Progenitor cell of endocrine pancreas (in vitro differentiated cells): ENCODE results near the gene PARD3. TPM values are rescaled to one million over a fixed set of nuclear protein-coding genes. Genes with fewer than 3 reads are reported as not detected.
A peak's percentile ranks its signal among the peaks of the same experiment; 100 is the strongest.

Experiments
- DNase-seq: peaks from one replicate; pipeline ENCODE4 v3.0.0; 2021; ENCODE audit warnings: low spot score; ENCODE audit not compliant: unreplicated experiment
- H3K27ac Mint-ChIP-seq: 2 replicates; pipeline ENCODE4 v1.8.0; 2021; ENCODE audit warnings: mild to moderate bottlenecking, moderate library complexity, mixed read lengths
- H3K27me3 Mint-ChIP-seq: 2 replicates; pipeline ENCODE4 v1.8.0; 2021; ENCODE audit warnings: mixed read lengths
- H3K36me3 Mint-ChIP-seq: 2 replicates; pipeline ENCODE4 v1.8.0; 2022; ENCODE audit warnings: mixed read lengths; ENCODE audit not compliant: insufficient read depth
- H3K4me1 Mint-ChIP-seq: 2 replicates; pipeline ENCODE4 v1.8.0; 2021; ENCODE audit warnings: low read depth, mixed read lengths
- H3K4me3 Mint-ChIP-seq: 2 replicates; pipeline ENCODE4 v1.8.0; 2021; ENCODE audit warnings: low read depth, mild to moderate bottlenecking, moderate library complexity, mixed read lengths
- H3K9me3 Mint-ChIP-seq: 2 replicates; pipeline ENCODE4 v1.8.0; 2021; ENCODE audit warnings: low read depth, mixed read lengths
- total RNA-seq: library from RNA; stranded (reverse); gene quantifications from 2 replicates; pipeline ENCODE4 v1.2.1, GENCODE V29; 2021
- TF ChIP-seq, protein P1 (sequence below): fragments of 200-600 bp; sonication (generic); IDR thresholded peaks from one replicate; pipeline ENCODE4 v1.5.0; 2021; ENCODE audit warnings: antibody characterized with exemption, mild to moderate bottlenecking; ENCODE audit not compliant: unreplicated experiment

The PARD3 gene
- total RNA-seq, 1 donor from 2014 or later = 85.3 TPM

- H3K4me3 Mint-ChIP-seq = no peak overlapping the region
- H3K36me3 Mint-ChIP-seq = peaks cover 6% of the 10 kb centered on the region
- no peak overlapping the region for H3K27ac Mint-ChIP-seq
- H3K9me3 Mint-ChIP-seq = no peaks in the 10 kb centered on the region
- no peaks in the 10 kb centered on the region for H3K27me3 Mint-ChIP-seq
- no peak for DNase-seq
- TF ChIP-seq, protein P1, sequence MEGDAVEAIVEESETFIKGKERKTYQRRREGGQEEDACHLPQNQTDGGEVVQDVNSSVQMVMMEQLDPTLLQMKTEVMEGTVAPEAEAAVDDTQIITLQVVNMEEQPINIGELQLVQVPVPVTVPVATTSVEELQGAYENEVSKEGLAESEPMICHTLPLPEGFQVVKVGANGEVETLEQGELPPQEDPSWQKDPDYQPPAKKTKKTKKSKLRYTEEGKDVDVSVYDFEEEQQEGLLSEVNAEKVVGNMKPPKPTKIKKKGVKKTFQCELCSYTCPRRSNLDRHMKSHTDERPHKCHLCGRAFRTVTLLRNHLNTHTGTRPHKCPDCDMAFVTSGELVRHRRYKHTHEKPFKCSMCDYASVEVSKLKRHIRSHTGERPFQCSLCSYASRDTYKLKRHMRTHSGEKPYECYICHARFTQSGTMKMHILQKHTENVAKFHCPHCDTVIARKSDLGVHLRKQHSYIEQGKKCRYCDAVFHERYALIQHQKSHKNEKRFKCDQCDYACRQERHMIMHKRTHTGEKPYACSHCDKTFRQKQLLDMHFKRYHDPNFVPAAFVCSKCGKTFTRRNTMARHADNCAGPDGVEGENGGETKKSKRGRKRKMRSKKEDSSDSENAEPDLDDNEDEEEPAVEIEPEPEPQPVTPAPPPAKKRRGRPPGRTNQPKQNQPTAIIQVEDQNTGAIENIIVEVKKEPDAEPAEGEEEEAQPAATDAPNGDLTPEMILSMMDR = no peak
- H3K4me1 Mint-ChIP-seq = peaks cover 20% of the 10 kb centered on the region
Observed at GRCh38 chr10:34168439-34168838, 646.7 kb downstream of the PARD3 start.

GRCh38 chr10:34166823-34167222, 648.3 kb downstream of the PARD3 start:
- H3K9me3 Mint-ChIP-seq = peaks cover 4% of the 10 kb centered on the region
- no peaks in the 10 kb centered on the region for H3K27me3 Mint-ChIP-seq
- H3K36me3 Mint-ChIP-seq = peaks cover 13% of the 10 kb centered on the region

GRCh38 chr10:34166354-34166753, 648.7 kb downstream of the PARD3 start:
- TF ChIP-seq, protein P1 = no peak
- DNase-seq = no peak
- Mint-ChIP-seq H3K9me3 (peaks cover 4% of the 10 kb centered on the region), H3K27me3 (no peaks in the 10 kb centered on the region), H3K4me1 (peaks cover 23% of the 10 kb centered on the region), H3K36me3 (peaks cover 16% of the 10 kb centered on the region), H3K27ac (no peak overlapping the region), H3K4me3 (no peak overlapping the region)

More at GRCh38 chr10:34166823-34167222, 648.3 kb downstream of the PARD3 start:
- no peak for DNase-seq
- TF ChIP-seq, protein P1 = no peak
- Mint-ChIP-seq H3K4me1 (peaks cover 23% of the 10 kb centered on the region), H3K4me3 (no peak overlapping the region), H3K27ac (no peak overlapping the region)

DNA sequence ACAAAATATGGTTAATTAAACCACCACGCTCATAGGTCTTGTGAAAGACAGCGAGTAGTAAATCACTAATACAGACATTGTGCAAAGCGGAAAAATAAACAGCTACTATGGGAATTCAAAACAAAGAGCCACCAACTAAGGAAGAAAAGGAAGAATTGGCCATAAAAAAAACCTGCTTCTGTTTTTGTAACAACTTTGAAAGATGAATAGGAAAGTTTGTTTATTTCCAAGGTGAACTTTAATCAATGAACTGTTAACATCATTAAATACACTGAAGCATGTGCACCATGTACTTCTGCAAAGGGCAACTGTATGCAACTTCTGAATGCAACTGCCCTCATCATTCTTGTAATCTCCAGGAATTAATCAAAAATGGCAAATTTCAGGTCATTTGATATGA, 651.1 kb downstream of the PARD3 start:
- Mint-ChIP-seq H3K27ac (no peak overlapping the region), H3K4me3 (no peak overlapping the region), H3K4me1 (peaks cover 23% of the 10 kb centered on the region), H3K9me3 (peaks cover 4% of the 10 kb centered on the region), H3K27me3 (no peaks in the 10 kb centered on the region), H3K36me3 (peaks cover 14% of the 10 kb centered on the region)
- TF ChIP-seq, protein P1 = no peak
- DNase-seq = no peak

- H3K9me3 Mint-ChIP-seq = peaks cover 4% of the 10 kb centered on the region
- H3K27ac Mint-ChIP-seq = no peak overlapping the region
- peaks cover 23% of the 10 kb centered on the region for H3K4me1 Mint-ChIP-seq
- peak overlapping the region; percentile 16 for H3K4me3 Mint-ChIP-seq
- H3K27me3 Mint-ChIP-seq = no peaks in the 10 kb centered on the region
- TF ChIP-seq, protein P1 = no peak
- no peak for DNase-seq
- H3K36me3 Mint-ChIP-seq = peaks cover 14% of the 10 kb centered on the region
Observed at GRCh38 chr10:34163075-34163905, 651.8 kb downstream of the PARD3 start.
